Measurements from ENCODE around the gene PNPLA6. TPM values are rescaled to one million over a fixed set of nuclear protein-coding genes. Genes with fewer than 3 reads are reported as not detected.

The PNPLA6 gene
- total RNA-seq = 101 and 106 TPM in 2 replicates

- no peak for TF ChIP-seq CTCF (IDR thresholded peaks at IDR 0.05; ENCODE audit: insufficient read depth, low read depth, low read length)
- DNase-seq (ENCODE audit: low read depth) = peak; percentile 93
- H3K4me3 ChIP-seq (ENCODE audit: low read depth, low read length) = peak within 1 kb of the TSS; percentile 97
Observed at GRCh38 chr19:7535047-7535997, at the start of gene PNPLA6. PNPLA6 (plus strand) TSS chr19:7535717; CDS start chr19:7535789, 72 bp downstream.

GRCh38 chr19:7486923-7487322 lies 48.6 kb upstream of the PNPLA6 start:
- H3K4me3 ChIP-seq (ENCODE audit: low read depth, low read length) = no peak overlapping the region
- no peak for DNase-seq (ENCODE audit: low read depth)
- no peak for TF ChIP-seq CTCF (IDR thresholded peaks at IDR 0.05; ENCODE audit: insufficient read depth, low read depth, low read length)

GRCh38 chr19:7488736-7489353 lies 46.7 kb upstream of the PNPLA6 start, which contains the start of gene PEX11G:
PEX11G (minus strand) TSS chr19:7489035; CDS start chr19:7489010, 25 bp downstream.
- DNase-seq (ENCODE audit: low read depth) = peak; percentile 86
- TF ChIP-seq CTCF (IDR thresholded peaks at IDR 0.05; ENCODE audit: insufficient read depth, low read depth, low read length) = no peak
- H3K4me3 ChIP-seq (ENCODE audit: low read depth, low read length) = peak within 1 kb of the TSS; percentile 74

GRCh38 chr19:7489609-7490044 lies 45.9 kb upstream of the PNPLA6 start:
- H3K4me3 ChIP-seq (ENCODE audit: low read depth, low read length) = no peak overlapping the region
- DNase-seq (ENCODE audit: low read depth) = no peak
- TF ChIP-seq CTCF (IDR thresholded peaks at IDR 0.05; ENCODE audit: insufficient read depth, low read depth, low read length) = no peak

- TF ChIP-seq CTCF (IDR thresholded peaks at IDR 0.05; ENCODE audit: insufficient read depth, low read depth, low read length) = no peak
- H3K4me3 ChIP-seq (ENCODE audit: low read depth, low read length) = no peak overlapping the region
- DNase-seq (ENCODE audit: low read depth) = peak; percentile 78
Observed at GRCh38 chr19:7492142-7492541, 43.4 kb upstream of the PNPLA6 start.

- peak; percentile 41 for DNase-seq (ENCODE audit: low read depth)
- TF ChIP-seq CTCF (IDR thresholded peaks at IDR 0.05; ENCODE audit: insufficient read depth, low read depth, low read length) = no peak
Observed at GRCh38 chr19:7492558-7492957, 43.0 kb upstream of the PNPLA6 start.

More at GRCh38 chr19:7492558-7492957, 43.0 kb upstream of the PNPLA6 start:
- H3K4me3 ChIP-seq (ENCODE audit: low read depth, low read length) = no peak overlapping the region

Data from fibroblast of villous mesenchyme (primary cell).